GM12873 (cell line): ENCODE data around the gene TMCC1.

Experiments
- CTCF ChIP-seq: IDR thresholded peaks from 2 replicates; pipeline ENCODE4 v1.5.1; 2012; ENCODE audit warnings: low read depth, mild to moderate bottlenecking, moderate library complexity, low read length, control low read depth; ENCODE audit not compliant: insufficient read depth; ENCODE audit errors: missing control alignments

The TMCC1 gene

GRCh38 chr3:129627350-129628168 lies 266.0 kb downstream of the TMCC1 start:
- peak; percentile 95 for TF ChIP-seq CTCF

GRCh38 chr3:129626744-129627349 lies 266.7 kb downstream of the TMCC1 start:
- TF ChIP-seq CTCF = peak; percentile 6

- no peak for TF ChIP-seq CTCF
Measured at GRCh38 chr3:129625072-129625874, 268.2 kb downstream of the TMCC1 start.

GRCh38 chr3:129624347-129625071 lies 269.0 kb downstream of the TMCC1 start:
- no peak for TF ChIP-seq CTCF

- TF ChIP-seq CTCF = peak; percentile 7
Measured at GRCh38 chr3:129623447-129624118, 269.9 kb downstream of the TMCC1 start.

- no peak for TF ChIP-seq CTCF
Measured at GRCh38 chr3:129622933-129623332, 270.6 kb downstream of the TMCC1 start.
